Measurements from ENCODE around the gene AHR. TPM values are rescaled to one million over a fixed set of nuclear protein-coding genes. Genes with fewer than 3 reads are reported as not detected.
"Not testable (repeated sequence)": the region's sequence is repeated elsewhere in the genome, so short reads cannot be mapped to it uniquely, and the experiment has no call there.

The AHR gene
- total RNA-seq, 1 donor from 2014 or later, result 76.6 TPM

DNA sequence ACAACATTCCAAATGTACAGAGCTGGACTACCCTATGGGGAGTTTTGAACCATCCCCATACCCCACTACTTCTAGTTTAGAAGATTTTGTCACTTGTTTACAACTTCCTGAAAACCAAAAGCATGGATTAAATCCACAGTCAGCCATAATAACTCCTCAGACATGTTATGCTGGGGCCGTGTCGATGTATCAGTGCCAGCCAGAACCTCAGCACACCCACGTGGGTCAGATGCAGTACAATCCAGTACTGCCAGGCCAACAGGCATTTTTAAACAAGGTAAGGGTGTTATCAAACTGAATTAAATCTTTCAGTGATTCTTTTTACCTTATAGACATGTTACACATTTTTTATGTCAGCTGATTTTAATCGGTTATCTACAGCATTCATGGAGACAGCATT is 41.5 kb downstream of the AHR start:
- no peak for DNase-seq (ENCODE audit: low spot score)

DNA sequence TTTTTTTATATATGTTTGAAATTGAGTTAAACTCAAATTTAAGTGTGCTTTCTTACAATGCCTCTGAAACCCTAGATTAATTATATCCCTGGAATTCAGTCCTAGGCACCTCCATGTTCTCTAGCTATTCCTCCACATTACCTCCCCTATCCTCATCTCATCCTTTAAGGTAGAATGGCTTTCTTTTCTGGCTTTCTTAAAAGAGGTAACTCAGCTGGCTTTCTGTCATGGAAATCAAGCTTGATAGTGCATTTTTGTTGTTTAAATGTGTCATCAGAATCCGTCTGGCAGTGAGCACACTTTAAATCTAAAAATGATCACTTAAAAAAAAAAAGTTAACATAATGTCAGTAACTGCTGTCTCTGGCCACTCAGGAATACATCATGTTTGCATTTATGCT is 42.2 kb downstream of the AHR start:
- DNase-seq (ENCODE audit: low spot score), result no peak

DNA sequence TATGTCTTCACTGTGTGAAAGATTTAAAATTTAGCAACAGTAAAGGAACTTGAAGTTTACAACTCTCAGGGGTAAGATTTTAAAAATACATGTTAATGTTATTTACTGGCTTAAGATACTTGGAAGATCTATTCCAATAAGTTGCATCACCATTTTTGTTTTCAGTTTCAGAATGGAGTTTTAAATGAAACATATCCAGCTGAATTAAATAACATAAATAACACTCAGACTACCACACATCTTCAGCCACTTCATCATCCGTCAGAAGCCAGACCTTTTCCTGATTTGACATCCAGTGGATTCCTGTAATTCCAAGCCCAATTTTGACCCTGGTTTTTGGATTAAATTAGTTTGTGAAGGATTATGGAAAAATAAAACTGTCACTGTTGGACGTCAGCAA is 44.3 kb downstream of the AHR start:
- no peak for DNase-seq (ENCODE audit: low spot score)

DNA sequence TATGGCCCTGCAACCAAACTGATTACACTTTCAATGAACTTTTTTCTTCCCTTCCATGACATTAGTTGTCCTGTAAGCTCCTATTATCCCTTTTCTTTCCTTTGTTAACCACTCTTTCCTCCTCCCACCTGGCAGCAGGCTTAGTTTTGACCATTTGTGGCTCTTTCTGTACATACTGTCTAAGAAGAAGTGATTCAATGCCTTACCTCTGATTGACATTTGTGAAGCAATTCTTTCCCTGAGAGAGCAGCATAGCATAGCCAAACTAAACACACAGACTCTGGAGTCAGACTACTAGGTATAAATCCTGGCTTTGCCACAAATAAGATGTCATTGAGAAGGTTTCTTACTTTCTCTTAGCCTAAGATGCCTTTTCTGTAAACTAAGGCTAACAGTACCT is 48.9 kb downstream of the AHR start:
- DNase-seq (ENCODE audit: low spot score), result no peak

DNA sequence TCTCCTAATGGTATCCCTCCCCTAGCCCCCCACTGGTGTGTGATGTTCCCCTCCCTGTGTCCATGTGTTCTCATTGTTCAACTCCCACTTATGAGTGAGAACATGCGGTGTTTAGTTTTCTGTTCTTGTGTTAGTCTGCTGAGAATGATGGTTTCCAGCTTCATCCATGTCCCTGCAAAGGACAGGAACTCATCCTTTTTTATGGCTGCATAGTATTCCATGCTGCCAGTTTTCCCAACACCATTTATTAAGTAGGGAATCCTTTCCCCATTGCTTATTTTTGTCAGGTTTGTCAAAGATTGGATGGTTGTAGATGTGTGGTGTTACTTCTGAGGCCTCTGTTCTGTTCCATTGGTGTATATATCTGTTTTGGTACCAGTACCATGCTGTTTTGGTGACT is 50.5 kb downstream of the AHR start:
- DNase-seq (ENCODE audit: low spot score), result not testable (repeated sequence)

DNA sequence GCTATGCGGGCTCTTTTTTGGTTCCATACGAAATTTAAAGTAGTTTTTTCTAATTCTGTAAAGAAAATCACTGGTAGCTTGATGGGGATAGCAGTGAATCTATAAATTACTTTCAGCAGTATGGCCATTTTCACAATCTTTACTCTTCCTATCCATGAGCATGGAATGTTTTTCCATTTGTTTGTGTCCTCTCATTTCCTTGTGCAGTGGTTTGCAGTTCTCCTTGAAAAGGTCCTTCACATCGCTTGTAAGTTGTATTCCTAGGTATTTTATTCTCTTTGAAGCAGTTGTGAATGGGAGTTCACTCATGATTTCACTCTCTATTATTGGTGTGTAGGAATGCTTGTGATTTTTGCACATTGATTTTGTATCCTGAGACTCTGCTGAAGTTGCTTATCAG is 51.9 kb downstream of the AHR start:
- not testable (repeated sequence) for DNase-seq (ENCODE audit: low spot score)

DNA sequence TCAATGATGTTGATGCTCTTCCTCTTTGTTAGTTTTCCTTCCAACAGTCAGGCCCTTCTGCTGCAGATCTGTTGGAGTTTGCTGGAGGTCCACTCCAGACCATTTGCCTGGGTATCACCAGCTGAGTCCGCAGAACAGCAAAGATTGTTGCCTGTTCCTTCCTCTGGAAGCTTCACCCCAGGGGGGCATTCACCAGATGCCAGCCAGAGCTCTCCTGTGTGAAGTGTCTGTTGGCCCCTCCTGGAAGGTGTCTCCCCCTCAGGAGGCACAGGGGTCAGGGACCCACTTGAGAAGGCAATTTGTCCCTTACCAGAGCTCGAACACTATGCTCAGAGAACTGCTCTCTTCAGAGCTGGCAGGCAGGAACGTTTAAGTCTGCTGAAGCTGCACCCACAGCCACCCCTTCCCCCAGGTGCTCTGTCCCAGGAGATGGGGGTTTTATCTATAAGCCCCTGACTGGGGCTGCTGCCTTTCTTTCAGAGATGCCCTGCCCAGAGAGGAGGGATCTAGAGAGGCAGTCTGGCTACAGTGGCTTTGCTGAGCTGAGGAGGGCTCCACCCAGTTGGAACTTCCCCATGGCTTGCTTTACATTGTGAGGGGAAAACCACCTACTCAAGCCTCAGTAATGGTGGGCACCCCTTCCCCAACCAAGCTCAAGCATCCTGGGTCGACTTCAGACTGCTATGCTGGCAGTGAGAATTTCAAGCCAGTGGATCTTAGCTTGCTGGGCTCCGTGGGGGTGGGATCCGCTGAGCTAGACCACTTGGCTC is 55.4 kb downstream of the AHR start:
- not testable (repeated sequence) for DNase-seq (ENCODE audit: low spot score)

DNA sequence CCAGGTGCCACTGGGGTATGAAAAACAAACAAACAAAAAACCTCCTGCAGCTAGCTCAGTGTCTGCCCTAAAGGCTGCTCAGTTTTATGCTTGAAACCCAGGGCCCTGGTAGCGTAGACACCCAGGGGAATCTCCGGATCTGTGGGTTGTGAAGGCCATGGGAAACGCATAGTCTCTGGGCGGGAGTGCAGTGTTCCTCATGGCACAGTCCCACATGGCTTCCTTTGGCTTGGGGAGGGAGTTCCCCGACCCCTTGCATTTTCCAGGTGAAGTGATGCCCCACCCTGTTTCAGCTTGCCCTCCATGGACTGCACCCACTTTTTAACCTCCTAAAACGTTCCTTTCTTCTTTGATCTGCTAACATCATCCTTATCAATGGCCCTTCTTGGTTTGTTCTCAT is 56.0 kb downstream of the AHR start:
- no peak for DNase-seq (ENCODE audit: low spot score)

DNA sequence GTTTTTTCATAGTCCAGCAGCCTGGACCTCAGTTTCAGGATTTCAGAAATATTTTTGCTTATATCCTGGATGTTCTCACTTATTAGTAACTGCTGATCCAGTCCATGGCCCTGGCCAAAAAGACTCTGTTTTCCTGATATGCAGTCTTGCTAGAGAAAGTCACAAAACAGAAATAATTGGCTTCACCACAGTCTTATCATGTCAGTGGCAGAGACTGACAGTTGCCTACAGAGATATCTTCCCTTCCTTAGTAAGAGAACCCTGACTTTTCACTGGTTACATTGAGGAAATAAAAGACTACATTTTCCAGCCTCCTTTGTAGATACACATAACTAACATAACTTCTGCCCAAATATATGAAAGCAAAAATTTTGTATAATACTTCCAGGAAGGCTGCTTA is 56.6 kb downstream of the AHR start:
- DNase-seq (ENCODE audit: low spot score), result no peak

DNA sequence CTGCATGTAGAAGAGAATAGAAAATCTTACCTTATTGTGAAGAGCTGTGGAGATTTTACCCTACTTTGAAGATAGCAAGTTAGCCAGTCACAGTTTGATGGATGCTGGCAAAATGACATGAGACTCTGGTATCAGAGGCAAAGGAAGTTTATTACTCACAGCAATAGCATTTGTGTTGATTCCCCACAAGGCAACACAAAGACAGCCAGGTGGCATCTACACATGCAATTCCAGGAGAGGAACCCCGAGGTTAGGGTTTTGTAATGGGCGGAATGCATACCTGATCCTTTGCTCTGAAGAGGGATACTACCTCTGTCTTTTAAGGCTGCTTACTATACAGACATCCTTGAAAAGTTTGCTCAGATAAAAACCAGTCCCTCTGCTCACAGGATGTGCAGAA is 59.5 kb downstream of the AHR start:
- DNase-seq (ENCODE audit: low spot score), result no peak

DNA sequence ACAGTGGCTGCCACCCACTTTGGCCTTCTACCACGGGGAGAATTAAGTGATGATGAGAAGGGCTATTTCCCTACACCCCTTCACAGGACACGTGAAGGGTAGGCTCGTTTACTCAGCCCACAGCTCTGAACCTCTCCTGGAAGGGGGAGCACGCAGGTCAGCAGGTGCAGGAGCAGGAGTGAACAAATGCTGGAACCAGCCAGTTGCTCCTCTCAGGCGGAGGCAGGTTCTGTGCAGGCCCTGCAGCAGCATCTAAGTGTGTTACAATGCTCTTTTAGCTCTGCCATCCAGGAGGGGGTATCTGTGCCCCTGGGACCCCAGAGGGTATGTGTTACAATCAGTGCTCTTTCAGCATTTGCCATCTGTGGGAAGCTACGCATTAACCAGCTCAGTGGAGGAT is 61.2 kb downstream of the AHR start:
- no peak for DNase-seq (ENCODE audit: low spot score)

DNA sequence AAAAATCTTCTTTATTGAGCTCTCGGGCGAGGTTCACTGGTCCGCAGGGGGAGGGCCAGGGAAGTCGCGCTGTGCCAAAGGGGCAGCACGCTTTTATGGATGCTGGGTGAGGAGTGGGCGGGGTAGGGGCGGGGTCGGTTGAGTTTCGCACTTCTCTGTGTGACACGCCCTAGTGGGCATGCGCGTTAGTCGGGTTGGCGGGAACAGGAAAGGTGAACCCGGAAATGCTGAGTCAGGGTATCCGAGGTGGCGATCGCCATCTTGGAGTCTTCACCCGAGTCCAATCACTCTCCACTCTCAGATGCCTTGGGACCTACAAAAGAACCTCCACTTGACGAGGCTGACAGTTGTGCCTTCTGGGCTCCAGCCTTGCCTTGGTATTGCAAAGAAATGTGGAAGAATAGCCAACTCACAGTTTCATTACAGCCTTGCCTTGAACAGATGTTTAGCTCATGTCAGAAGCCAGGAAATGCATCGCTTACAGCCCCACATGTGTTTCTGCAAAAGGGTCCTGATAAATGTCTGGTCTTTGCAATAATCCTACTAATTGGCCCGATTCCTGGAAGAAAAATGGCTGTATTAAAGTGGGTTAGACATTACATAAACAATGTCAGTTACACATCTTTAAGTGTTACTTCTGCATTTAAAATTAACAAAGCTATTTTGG is 64.1 kb downstream of the AHR start:
- no peak for DNase-seq (ENCODE audit: low spot score)

DNA sequence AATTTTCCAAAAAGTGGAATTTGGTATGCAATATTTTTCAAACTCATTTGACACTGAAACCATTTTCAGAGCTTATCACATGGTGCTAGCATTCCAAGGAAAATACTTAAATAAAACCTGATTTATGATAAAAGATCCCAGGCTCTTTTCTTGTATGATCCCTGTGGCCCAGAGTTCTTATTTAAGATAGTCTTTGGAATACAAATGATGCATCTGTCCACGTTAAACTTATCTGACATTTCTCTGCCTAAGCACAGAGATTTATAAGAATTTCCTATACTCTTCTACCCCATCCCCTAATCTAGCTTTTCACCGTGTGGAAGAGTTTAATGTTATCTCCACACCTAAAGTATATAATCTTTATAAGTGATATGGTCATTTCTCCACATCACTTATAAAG is 66.2 kb downstream of the AHR start:
- DNase-seq (ENCODE audit: low spot score), result no peak

DNA sequence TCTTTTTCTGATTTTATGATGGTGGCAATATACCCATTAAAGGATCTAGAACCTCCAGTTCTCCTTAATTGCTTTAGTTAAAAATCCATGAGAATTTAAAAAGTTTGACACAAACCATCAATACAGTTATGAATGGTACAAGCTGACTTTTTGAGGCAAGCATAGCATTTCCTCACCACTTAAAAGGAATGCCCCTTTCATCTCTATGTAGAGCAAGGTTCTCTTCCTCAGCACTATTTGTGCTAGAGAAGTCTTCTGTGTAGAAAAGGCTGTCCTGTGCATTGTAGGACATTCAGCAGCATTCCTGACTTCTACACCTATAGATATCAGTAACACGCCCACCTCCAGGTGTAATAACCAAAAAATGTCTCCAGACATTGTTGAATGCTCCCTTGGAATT is 67.3 kb downstream of the AHR start:
- DNase-seq (ENCODE audit: low spot score), result no peak

DNA sequence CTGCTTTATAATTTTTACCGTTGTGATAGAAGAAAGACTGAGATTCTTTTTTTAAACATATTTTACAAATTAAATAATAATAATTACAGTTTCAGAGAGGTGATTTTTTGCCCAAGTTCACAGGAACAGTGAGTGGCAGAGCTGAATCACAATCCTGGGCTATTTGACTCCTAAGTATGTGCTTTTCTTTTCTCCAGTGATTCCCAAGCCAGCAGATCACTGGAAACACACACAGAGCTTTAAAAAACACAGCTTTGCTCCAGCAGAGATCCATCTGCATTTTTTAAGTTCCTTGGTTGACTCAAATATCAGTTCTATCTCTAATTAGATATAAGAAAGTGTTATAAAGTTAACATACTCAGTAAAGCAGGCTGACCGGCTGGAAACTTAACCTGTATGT is 69.0 kb downstream of the AHR start:
- DNase-seq (ENCODE audit: low spot score), result no peak

DNA sequence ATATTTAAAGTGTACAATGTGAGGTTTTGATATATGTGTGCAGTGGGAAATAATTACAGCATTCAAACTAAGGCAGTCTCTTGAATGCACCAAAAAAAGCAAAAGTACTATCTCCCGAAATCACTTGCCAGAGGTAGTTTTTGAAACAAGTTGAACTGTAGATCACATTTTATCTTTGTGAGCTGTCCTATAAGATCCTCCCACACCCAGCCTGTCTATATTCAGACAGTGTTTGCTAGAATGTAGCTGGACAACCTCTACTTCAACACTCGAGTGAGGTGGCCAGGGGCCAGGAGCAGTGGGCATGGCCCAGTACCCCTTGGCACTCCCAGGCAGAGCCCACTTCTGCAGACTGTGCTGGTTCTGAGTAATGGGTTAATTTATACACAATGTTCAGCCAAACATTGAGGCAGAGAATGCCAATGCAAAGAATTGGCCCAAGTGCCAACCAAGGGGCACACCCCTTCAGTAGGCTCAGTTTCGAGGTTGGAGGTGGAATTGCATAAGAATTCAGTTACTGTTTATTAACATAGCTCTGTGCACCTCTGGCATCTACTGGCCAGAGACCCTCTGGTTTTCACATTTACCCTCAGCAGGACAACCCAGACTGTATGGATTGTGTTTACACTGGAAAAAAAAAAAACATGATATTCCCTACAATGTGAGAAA is 70.5 kb downstream of the AHR start:
- no peak for DNase-seq (ENCODE audit: low spot score)

DNA sequence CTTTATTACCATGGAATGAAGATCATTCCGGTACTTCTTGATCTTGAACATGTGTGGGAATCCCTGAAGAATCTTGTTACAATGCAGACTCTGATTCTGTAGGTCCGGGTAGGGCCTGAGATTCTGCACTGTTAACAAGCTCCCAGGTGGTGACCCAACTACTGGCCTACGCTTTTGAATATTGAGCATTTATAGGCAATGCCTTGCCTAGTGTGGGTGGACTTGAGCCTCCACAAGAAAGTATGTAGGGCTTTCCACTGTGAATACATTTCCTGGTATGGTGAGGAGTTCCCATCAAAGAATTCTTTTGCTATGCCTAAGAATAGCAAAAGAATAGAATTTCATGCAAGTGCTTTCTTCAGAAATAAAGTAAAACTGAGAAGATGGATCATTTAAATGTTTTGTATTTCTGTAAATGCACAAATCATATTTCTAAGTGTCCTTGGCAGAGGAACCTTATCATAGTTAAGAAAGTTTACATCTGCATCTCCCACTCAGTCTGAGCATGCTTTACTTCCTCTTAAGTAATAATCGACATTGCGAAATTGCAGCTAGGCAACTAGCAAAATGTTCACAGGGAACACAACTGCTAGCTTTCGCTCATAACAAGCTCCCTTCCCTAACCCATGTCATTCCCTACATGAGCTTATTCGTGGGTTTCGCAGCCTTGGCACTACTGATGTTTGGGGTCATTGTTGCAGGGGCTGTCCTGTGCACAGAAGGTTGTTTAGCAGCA is 71.4 kb downstream of the AHR start:
- DNase-seq (ENCODE audit: low spot score), result peak; percentile 71

DNA sequence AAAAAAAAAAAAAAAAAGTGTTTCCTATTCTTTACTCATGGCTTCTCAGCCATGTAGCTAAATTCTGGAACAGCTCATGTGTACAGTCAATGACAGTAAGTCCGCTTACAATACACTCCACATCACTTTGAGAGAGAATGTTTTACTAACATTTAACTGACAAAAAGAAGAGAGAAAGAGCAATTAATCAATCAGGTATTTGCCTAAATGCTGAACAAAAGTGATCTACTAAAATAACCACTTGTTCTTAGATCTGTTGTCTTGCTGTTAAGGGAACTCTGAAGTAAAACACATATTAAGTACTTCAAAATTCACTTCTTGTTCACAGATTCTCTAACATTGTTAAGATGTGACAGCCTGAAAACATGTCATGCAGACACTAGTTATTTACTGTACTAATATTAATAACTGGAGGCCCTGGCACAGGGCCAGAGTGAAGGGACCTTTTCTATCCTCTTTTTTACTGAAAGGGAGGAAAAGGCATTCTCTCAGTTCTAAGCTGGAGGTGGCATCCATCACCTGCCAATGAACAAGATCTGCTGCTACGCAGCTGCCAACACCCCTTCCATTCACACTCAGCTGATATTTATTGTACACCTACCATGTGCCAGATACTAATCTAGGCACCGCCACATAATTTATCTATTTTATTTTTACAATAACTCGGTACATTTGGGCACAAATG is 72.6 kb downstream of the AHR start:
- no peak for DNase-seq (ENCODE audit: low spot score)

DNA sequence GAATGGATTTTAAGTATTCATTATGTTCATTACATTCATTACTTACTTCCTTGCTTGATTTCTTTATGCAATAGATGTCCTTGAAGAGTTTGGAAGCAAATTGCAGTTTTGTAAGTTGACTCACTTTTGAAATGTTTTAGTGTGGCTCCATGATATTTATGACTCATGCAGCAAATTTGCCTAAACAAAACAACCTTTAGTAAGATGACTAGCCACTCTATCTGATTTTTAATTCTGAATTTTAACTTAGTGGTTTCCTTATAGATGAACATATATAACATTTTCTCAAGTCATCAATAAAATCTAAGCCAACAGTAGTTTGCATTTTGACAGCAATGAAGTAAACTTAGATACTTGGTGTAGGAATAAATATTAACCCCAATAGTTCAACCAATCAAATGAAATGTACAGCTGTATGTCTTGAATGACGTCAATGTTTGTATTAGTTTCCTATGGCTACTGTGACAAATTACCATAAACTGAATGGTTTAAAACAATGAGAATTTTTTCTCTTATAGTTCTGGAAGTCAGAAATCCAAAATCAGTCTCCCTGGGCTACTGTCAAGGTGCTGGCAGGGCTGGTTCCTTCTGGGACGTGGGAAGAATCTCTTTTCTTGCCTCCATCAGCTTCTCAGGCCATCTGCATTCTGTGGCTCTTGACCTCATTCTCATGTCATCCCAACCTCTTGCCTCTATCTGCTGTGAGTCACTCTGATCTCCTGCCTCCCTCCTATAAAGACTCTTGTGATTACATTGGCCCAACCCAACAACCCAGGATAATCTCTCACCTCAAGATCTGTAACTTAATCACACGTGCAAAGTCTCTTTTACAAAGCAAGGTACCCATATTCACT is 73.4 kb downstream of the AHR start:
- DNase-seq (ENCODE audit: low spot score), result peak; percentile 35

DNA sequence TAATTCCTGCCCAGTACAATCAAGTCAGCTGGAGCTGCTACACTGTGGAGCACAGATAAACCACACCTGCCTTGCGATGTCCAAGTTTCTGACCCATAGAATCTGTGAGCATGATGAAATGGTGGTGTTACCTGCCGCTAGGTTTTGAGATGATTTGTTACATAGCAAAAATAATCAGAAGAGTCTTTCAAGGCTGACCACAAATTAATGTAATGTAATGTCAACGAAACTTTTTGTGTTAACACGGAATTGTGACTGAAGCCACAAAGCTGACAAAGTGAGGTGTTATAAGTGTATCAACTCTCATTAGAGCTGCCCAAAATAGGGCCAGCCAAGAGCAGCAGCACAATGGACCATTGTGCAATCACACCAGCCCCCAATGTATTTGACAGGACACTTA is 75.7 kb downstream of the AHR start:
- DNase-seq (ENCODE audit: low spot score), result no peak

DNA sequence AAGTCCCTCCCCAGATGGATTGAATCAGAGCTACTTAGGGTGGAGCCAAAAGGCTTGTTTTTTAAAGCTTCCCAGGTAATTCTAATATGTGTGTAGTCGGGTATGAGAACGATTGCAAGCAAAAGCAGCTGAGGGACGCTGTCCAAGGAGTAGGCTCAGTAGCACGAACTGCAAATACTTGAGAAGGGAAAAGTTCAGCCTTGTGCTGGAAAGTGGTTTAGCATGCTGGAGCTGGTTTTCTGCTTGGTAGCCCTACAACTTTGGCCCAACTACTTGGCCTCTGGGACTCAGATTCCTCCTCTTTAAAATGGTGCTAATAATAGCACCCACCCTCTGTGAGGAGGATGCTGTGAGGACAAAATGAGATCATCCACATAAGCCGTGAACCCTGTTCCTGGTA is 76.2 kb downstream of the AHR start:
- no peak for DNase-seq (ENCODE audit: low spot score)

All from mucosa of gallbladder (tissue), 1 donor.